Vagina (tissue), 2 donors: ENCODE measurements around the gene ZMYND8.

Experiments
- CTCF ChIP-seq, 3 experiments: fragments of 450-650 bp in 2 of 3; fragments of 200-600 bp in 1 of 3; sonication (generic) in 1 of 3; IDR thresholded peaks; one replicate each; pipeline ENCODE4 v1.5.1; 2017 to 2019; ENCODE audit warnings: antibody characterized with exemption in 3 of 3, mild to moderate bottlenecking in 2 of 3, moderate library complexity in 2 of 3
- POLR2A ChIP-seq, 2 donors: fragments of 450-650 bp; IDR thresholded peaks; one replicate each; pipeline ENCODE4 v1.6.1; 2017; ENCODE audit warnings: antibody characterized with exemption in 2 of 2, mild to moderate bottlenecking in 2 of 2, moderate library complexity in 2 of 2
- POLR2AphosphoS5 ChIP-seq, 2 donors: sonication (generic); formaldehyde crosslinking; IDR thresholded peaks; one replicate each; pipeline ENCODE4 v1.9.0; 2017; ENCODE audit warnings: antibody characterized with exemption in 2 of 2, mild to moderate bottlenecking in 2 of 2, low read depth in 1 of 2; ENCODE audit not compliant: insufficient read depth in 1 of 2

GRCh38 chr20:47326658-47327268 is 29.7 kb downstream of the ZMYND8 start:
- TF ChIP-seq CTCF (IDR thresholded peaks at IDR 0.05) (no peak), POLR2A (IDR thresholded peaks at IDR 0.05) (no peak), POLR2AphosphoS5 (IDR thresholded peaks at IDR 0.05; ENCODE audit: insufficient read depth in 1 of 2, low read depth in 1 of 2) (no peak)
